Activated effector memory CD4-positive, alpha-beta T cell treated with Interleukin-2 at 50 U/mL for 16 hours (primary cell): ENCODE measurements around the gene ACSF3.

Source experiments
- DNase-seq: peaks from one replicate; pipeline ENCODE4 v3.0.0-alpha.2; 2020

The ACSF3 gene

DNA sequence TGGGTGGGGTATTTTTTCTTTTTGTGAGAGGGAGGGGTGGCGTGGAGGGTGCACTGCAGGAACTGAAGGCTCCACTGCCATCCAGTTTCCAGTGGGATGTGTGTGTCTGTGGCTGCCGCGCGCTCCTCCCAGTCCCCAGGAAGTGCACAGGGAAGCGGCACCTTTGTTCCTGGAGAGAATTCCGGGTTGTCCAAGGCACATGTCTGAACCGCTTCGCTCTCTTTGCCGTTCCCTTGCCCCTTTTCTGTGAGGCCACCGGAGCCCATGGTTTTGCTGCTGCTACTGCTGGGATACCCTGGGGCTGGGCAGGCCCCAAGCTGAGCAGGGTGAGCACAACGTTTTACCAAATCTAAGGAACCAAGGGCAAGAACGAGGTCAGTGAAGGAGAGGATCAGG lies 19.5 kb downstream of the ACSF3 start:
- no peak for DNase-seq

GRCh38 chr16:89113661-89114060 lies 20.0 kb downstream of the ACSF3 start:
- DNase-seq = no peak

DNA sequence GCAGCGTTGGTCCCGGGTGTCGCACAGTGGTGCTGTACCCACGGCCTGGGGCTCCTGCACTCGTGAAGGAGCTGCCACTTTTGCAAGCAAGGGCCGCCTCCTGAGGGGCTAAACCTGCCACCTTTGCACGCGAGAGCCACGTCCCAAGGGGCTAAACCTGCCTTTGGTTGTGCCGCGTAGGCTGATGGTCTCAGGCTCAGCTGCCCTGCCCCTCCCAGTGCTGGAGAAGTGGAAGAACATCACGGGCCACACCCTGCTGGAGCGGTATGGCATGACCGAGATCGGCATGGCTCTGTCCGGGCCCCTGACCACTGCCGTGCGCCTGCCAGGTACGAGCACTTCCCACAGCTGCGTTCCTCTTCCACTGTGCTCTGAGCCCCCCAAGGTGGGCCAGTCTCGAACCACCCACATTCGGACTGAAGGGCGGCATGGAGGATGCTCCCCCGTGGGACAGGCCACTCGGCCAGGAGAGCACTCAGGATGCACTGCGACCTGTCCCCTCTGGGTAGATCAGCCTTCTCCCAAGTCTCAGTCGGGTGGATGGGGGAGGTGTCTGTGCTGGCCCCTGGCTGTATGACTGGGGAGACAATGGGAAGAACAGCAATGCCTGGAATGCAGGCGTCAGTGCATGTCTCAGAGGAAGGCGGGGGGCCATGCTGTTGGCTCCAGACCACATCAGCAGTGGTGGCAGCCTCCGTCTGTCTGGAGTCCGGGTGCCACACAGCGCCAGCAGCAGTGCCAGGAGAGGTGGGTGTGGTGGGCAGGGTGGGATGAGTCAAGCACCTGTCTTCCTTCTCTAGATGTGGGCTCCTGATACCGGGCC lies 20.7 kb downstream of the ACSF3 start:
- no peak for DNase-seq

GRCh38 chr16:89115216-89115861 lies 21.7 kb downstream of the ACSF3 start:
- peak; percentile 86 for DNase-seq

GRCh38 chr16:89116341-89117226 lies 22.9 kb downstream of the ACSF3 start:
- no peak for DNase-seq

DNA sequence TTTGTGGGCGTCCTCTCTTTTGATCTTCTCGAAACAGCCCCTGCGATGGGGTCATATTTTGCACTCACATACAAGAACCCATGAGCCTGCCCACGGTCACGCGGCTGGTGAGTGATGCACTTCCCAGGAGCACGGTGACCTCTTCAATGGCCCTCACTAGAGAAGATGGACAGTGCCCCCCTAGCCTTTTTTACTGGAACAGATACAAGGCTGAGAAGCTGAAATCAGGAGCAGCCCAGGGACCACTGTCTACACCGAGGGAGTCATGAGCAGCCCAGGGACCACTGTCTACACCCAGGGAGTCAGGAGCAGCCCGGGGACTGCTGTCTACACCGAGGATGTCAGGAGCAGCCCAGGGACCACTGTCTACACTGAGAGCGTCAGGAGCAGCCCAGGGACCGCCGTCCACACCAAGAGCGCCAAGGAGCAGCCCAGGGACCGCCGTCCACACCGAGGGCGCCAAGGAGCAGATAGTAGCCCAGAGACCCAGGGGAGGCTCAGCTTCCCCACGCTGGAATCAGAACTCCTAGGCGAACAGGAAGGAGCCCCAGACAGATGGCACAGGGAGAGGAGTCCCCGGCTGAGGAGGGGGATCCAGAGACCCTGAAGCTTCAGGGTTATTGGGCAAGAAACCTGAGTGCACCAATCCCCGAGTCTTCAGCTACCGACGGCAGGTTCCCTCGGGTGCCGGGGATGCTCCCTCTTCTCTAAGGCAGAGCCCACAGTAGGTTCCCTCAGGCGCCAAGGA lies 23.7 kb downstream of the ACSF3 start:
- DNase-seq = no peak

DNA sequence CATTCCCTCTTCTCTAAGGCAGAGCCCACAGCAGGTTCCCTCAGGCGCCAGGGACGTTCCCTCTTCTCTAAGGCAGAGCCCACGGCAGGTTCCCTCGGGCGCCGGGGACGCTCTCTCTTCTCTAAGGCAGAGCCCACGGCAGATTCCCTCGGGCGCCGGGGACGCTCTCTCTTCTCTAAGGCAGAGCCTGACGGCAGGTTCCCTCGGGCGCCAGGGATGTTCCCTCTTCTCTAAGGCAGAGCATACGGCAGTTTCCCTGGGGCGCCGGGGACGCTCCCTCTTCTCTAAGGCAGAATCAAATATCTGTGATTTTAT lies 24.3 kb downstream of the ACSF3 start:
- DNase-seq = no peak

DNA sequence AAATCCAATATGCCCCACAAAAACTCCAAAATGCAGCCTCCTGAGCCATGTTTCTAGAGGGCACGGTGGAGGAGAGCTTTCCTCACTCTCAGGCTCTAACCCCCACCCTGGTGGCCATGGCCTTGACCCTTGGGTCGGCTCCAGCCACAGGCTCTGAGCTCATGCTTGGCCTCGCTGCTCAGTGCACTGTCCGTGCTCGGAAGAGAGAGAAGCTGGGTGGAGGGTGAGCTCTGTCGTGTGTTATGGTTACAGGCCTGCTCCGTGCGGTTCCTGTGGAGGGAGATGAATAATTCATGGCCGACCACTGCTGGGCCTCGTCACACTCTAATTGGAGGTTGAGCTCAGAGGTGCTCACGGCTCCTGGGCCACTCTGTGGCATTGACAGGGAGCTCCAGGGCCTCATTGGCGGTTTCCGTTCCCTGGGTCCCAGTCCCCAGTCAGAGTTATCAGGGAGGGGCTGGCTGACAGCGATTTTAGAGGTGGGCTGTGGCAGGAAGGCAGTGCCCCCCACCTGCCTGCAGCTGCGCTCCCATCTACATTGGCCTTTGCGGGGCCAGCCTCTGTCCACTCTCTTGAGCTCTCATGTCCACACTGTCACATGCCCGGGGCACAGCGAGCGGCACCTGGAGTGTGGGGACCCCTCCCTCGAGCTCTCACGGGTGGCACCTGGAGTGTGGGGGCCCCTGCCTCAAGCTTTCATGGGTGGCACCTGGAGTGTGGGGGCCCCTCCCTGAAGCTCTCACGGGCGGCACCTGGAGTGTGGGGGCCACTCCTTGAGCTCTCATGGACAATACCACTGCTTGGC lies 24.9 kb downstream of the ACSF3 start:
- DNase-seq = no peak

DNA sequence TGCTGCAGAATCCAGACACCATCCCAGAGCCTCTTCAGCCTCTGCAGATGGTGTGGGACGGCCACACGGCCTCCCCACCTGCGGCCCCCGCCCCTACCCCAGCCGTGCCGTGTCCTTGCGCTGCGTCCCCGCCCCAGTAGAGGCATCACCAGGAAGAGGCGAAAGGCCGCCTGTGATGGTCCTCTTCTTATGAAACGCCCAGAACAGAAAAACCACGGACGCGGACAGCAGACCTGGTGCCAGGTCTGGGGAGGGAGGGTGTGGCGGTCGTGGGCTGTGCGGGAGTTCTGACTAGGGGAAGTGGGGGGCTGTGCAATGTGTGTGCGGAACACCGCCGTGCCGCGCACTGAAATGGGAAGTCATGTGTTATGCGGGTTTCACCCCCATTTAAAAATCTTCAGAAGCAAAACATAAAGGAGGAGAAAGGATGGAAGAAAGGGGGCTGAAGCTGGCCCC lies 25.5 kb downstream of the ACSF3 start:
- no peak for DNase-seq

DNA sequence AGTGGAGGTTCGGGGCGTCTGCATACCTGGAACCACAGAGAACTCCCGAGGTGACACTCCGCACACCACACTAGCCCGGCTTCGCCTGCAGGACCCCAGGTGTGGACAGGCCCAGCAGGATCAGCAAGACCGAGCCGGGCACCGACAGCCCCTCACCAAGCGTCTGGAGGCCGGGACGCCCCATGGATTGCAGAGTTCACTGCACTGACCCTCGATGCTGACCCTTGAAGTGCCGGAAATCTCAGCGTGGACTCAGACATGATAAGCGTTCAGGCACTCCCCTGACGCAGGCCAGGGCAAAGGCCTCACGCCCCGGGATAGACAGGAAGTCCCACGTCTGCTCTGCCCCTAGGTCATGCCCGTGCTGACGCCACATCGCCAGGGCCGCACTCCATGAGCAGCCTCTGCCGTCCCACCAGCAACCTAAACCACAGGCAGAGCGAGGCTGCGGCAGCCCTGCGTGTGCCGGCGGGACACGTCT lies 26.0 kb downstream of the ACSF3 start:
- no peak for DNase-seq

GRCh38 chr16:89120281-89120680 lies 26.6 kb downstream of the ACSF3 start:
- no peak for DNase-seq

- DNase-seq = no peak
Measured at GRCh38 chr16:89120921-89121351, 27.3 kb downstream of the ACSF3 start.

GRCh38 chr16:89121691-89122321 lies 28.2 kb downstream of the ACSF3 start:
- no peak for DNase-seq

DNA sequence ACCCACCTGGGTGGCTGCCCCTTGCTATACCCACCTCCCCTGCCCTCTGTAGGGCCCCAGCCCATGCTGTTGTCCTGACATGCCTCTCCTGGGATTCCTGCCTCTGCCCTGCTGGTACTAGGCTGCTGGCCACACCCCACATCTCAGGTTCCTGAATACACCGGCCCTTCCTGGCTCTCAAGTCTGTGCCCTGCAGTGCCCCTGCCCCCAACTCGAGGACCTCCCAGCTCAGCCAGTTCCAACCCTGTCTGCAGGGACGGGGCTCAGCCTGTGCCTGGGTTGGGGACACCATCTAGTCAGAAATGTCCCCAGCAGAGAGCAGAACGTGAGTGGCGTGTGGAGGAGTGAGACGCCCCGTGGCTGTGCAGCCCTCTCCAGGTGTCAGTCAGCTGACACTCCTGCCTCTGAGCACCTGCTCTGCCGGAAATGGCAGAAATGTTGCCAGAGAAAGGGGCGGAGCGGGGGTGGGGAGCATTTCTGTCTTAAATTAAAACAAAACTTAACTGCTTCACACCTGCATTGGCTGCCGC lies 28.7 kb downstream of the ACSF3 start:
- DNase-seq = peak; percentile 49

DNA sequence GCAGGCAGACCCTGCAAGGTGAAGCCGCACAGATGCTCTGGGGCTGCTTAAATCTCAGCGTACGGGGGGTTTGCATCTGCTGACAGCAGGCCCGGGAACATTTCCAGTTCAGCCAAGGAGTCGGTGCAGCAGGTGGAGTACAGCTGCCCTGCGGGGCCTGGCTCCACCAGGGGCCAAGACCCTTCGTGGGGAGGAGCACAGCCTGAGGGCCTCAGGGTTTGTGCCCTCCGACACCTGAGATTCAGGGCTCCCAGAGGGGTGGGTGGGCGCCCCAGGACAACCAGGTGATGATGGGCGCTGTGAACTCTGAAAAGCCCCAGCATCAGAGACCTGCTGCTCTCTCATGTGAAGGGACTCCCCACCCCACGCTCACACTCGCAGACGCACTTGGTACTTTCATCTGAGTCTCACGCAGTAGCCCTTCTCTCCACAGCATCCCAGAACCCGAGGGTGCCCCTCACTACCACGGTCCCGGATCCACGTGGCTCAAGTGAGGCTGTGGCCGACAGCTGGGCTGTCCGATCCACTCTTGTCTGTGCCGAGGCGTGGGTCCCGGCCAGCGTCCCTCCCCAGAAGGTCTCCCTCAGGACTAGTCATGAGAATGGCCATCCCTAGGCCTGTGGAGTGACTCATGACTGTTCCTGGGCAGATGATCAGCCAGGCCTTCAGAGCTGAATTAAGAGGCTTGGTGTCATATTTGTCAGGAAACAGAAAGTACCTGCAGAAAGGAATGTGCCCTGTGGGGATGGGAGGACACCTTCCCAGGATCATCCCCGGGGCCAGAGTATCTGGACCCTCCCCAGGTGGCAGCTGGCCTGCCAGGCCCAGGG lies 29.6 kb downstream of the ACSF3 start:
- DNase-seq = no peak

- no peak for DNase-seq
Measured at GRCh38 chr16:89123831-89124100, 30.1 kb downstream of the ACSF3 start.

DNA sequence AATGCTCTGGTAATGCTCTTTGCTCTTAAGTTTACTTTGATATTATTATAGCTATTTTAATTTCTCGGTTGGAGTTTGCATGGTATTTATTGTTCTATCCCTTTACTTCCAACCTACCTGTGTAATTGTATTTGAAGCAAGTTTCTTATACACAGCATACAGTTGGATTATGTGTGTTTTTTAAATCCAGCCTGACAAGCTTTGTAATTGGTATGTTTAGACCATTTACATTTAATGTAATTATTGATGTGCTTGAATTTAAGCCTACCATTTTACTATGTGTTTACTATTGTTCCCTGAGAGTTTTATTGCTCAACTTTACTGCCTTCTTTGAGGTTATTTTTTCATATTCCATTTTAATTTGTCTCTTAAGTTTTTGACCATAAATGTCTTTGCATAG lies 35.7 kb downstream of the ACSF3 start:
- DNase-seq = no peak

DNA sequence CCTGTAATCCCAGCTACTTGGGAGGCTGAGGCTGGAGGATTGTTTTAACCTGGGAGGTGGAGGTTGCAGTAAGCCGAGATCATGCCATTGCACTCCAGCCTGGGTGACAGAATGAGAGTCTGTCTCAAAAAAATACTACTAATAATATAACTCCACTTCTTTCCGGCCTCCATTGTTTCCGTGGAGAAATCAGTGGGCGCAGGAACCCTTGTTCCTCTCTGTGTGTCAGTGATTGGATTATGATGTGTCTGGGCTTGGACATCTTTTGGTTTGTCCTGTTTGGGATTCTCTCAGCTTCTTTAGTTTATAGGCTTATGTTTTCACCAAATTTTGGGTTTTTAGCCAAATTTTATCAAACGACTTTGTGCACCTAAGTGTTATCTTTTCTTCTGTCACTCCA lies 36.8 kb downstream of the ACSF3 start:
- DNase-seq = no peak

DNA sequence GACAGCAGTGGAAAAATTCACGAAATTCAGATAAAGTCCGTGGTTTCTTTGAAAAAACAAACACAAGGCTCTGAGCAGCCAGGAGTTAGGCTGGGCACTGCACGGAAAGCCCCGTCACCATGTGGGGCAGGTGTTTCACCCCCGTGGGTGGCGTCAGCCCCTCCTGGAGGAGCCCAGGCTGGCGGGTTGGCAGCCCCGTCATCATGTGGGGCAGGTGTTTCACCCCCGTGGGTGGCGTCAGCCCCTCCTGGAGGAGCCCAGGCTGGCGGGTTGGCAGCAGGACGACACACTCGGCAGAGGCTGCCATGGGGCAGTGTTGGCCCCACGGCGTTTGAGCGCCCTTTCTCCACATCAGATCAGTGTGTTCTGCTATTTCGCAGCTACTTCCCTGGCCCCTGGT lies 38.1 kb downstream of the ACSF3 start:
- DNase-seq = no peak
